H9 (cell line): ENCODE results near the gene CTU1. TPM values are rescaled to one million over a fixed set of nuclear protein-coding genes. Genes with fewer than 3 reads are reported as not detected.

Experiments
- DNase-seq: peaks from one replicate; pipeline ENCODE4 v3.0.0-alpha.2; 2017
- H2AFZ ChIP-seq: one replicate; pipeline ENCODE4 v1.6.1; 2013; ENCODE audit warnings: mild to moderate bottlenecking, low read length, control low read depth, moderate library complexity
- H2AK5ac ChIP-seq: 2 replicates; pipeline ENCODE4 v1.6.1; 2013; ENCODE audit warnings: low read length, control low read depth, mixed read lengths; ENCODE audit not compliant: insufficient read length
- H2BK120ac ChIP-seq: one replicate; pipeline ENCODE4 v1.6.1; 2013; ENCODE audit warnings: low read depth, mild to moderate bottlenecking, low read length, control low read depth, inconsistent platforms; ENCODE audit not compliant: poor library complexity, severe bottlenecking
- H2BK12ac ChIP-seq: 2 replicates; pipeline ENCODE4 v1.6.1; 2013; ENCODE audit warnings: low read length, control low read depth, mixed read lengths, low read depth; ENCODE audit not compliant: insufficient read length
- H2BK15ac ChIP-seq: 2 replicates; pipeline ENCODE4 v1.6.1; 2013; ENCODE audit warnings: low read depth, low read length, control low read depth
- H2BK20ac ChIP-seq: one replicate; pipeline ENCODE4 v1.6.1; 2013; ENCODE audit warnings: low read depth, mild to moderate bottlenecking, low read length, control low read depth, inconsistent platforms; ENCODE audit not compliant: poor library complexity, severe bottlenecking
- H2BK5ac ChIP-seq: 2 replicates; pipeline ENCODE4 v1.6.1; 2013; ENCODE audit warnings: low read length, control low read depth, mixed read lengths; ENCODE audit not compliant: insufficient read length
- H3K14ac ChIP-seq: 2 replicates; pipeline ENCODE4 v1.6.1; 2013; ENCODE audit warnings: low read length, control low read depth; ENCODE audit not compliant: insufficient read depth
- H3K18ac ChIP-seq: 2 replicates; pipeline ENCODE4 v1.6.1; 2013; ENCODE audit warnings: low read depth, mild to moderate bottlenecking, mixed read lengths, low read length, control low read depth; ENCODE audit not compliant: insufficient read length
- H3K23ac ChIP-seq: 2 replicates; pipeline ENCODE4 v1.6.1; 2013; ENCODE audit warnings: low read length, control low read depth, mixed read lengths, low read depth; ENCODE audit not compliant: insufficient read length
- H3K23me2 ChIP-seq: 2 replicates; pipeline ENCODE4 v1.6.1; 2013; ENCODE audit warnings: low read depth, mild to moderate bottlenecking, mixed read lengths, low read length, control low read depth; ENCODE audit not compliant: insufficient read length, poor library complexity, severe bottlenecking
- H3K27ac ChIP-seq: 2 replicates; pipeline ENCODE4 v1.5.1; 2013; ENCODE audit warnings: low read length, control low read depth, mixed read lengths, low read depth; ENCODE audit not compliant: insufficient read length
- H3K27me3 ChIP-seq: 2 replicates; pipeline ENCODE4 v1.6.1; 2013; ENCODE audit warnings: low read length, control low read depth, inconsistent platforms; ENCODE audit not compliant: insufficient read depth
- H3K4ac ChIP-seq: 2 replicates; pipeline ENCODE4 v1.6.1; 2013; ENCODE audit warnings: low read depth, mild to moderate bottlenecking, control low read depth, inconsistent platforms, low read length, moderate library complexity
- H3K4me1 ChIP-seq: 2 replicates; pipeline ENCODE4 v1.6.1; 2013; ENCODE audit warnings: low read length, control low read depth, inconsistent platforms; ENCODE audit not compliant: insufficient read depth
- H3K4me2 ChIP-seq: 2 replicates; pipeline ENCODE4 v1.6.1; 2013; ENCODE audit warnings: low read length, control low read depth, mixed read lengths; ENCODE audit not compliant: insufficient read length, insufficient read depth
- H3K56ac ChIP-seq: 2 replicates; pipeline ENCODE4 v1.6.1; 2013; ENCODE audit warnings: low read depth, mild to moderate bottlenecking, mixed read lengths, low read length, control low read depth; ENCODE audit not compliant: insufficient read length
- H3K79me1 ChIP-seq: 2 replicates; pipeline ENCODE4 v1.6.1; 2013; ENCODE audit warnings: low read depth, mild to moderate bottlenecking, moderate library complexity, low read length, control low read depth, inconsistent platforms; ENCODE audit not compliant: insufficient read depth, poor library complexity, severe bottlenecking
- H3K79me2 ChIP-seq: 2 replicates; pipeline ENCODE4 v1.6.1; 2013; ENCODE audit warnings: low read length, control low read depth, inconsistent platforms; ENCODE audit not compliant: insufficient read depth
- H3K9ac ChIP-seq: 2 replicates; pipeline ENCODE4 v1.6.1; 2013; ENCODE audit warnings: low read length, control low read depth, mixed read lengths; ENCODE audit not compliant: insufficient read length; ENCODE audit errors: extremely low read depth
- H3K9me3 ChIP-seq: one replicate; pipeline ENCODE4 v1.6.1; 2013; ENCODE audit warnings: low read depth, low read length, inconsistent platforms; ENCODE audit not compliant: control insufficient read depth
- H3T11ph ChIP-seq: one replicate; pipeline ENCODE4 v1.6.1; 2013; ENCODE audit warnings: mild to moderate bottlenecking, low read length, control low read depth, inconsistent platforms
- H4K20me1 ChIP-seq: one replicate; pipeline ENCODE4 v1.6.1; 2013; ENCODE audit not compliant: control insufficient read depth, insufficient read length, insufficient read depth
- H4K5ac ChIP-seq: 2 replicates; pipeline ENCODE4 v1.6.1; 2013; ENCODE audit warnings: low read depth, mild to moderate bottlenecking, mixed read lengths, low read length, control low read depth; ENCODE audit not compliant: insufficient read length
- H4K8ac ChIP-seq: replicated peaks from 2 replicates; pipeline ENCODE4 v1.6.1; 2013; ENCODE audit warnings: low read length, control low read depth, mixed read lengths, low read depth; ENCODE audit not compliant: insufficient read length
- H4K91ac ChIP-seq: 2 replicates; pipeline ENCODE4 v1.6.1; 2013; ENCODE audit warnings: low read depth, mild to moderate bottlenecking, moderate library complexity, mixed read lengths, low read length, control low read depth; ENCODE audit not compliant: insufficient read length
- H3K27ac Mint-ChIP-seq, 3 experiments: 2 replicates in 2 of 3; 3 replicates in 1 of 3; pipeline ENCODE4 v1.8.0; 2020 to 2021; ENCODE audit warnings: mixed read lengths in 3 of 3, mild to moderate bottlenecking in 1 of 3, moderate library complexity in 1 of 3
- H3K27me3 Mint-ChIP-seq: 2 replicates; pipeline ENCODE4 v1.8.0; 2021; ENCODE audit warnings: low read depth, mild to moderate bottlenecking, moderate library complexity, mixed read lengths
- H3K36me3 Mint-ChIP-seq, 3 experiments: 2 replicates in 2 of 3; 3 replicates in 1 of 3; pipeline ENCODE4 v1.8.0; 2020 to 2021; ENCODE audit warnings: low read depth in 3 of 3, mixed read lengths in 3 of 3; ENCODE audit not compliant: insufficient read depth in 1 of 3
- H3K4me1 Mint-ChIP-seq, 2 experiments: 2 replicates each; pipeline ENCODE4 v1.8.0; 2020; ENCODE audit warnings: mixed read lengths in 2 of 2
- H3K4me3 Mint-ChIP-seq, 2 experiments: 2 replicates in 1 of 2; 3 replicates in 1 of 2; pipeline ENCODE4 v1.8.0; 2020 to 2021; ENCODE audit warnings: mild to moderate bottlenecking in 2 of 2, mixed read lengths in 2 of 2, moderate library complexity in 1 of 2
- H3K9me3 Mint-ChIP-seq, 2 experiments: 2 replicates in 1 of 2; 3 replicates in 1 of 2; pipeline ENCODE4 v1.8.0; 2020; ENCODE audit warnings: mild to moderate bottlenecking in 2 of 2, mixed read lengths in 2 of 2, moderate library complexity in 1 of 2
- WGBS: extraction: QIAGEN DNeasy Blood & Tissue Kit; methylation state at CpG from one replicate; pipeline ENCODE4 v1.1.7; 2013; ENCODE audit warnings: missing lambda C conversion rate, low lambda C conversion rate, mixed read lengths; ENCODE audit not compliant: insufficient read length; ENCODE audit errors: extremely low coverage; 5-methylcytosine and 5-hydroxymethylcytosine counted together
- total RNA-seq: library from RNA; stranded (reverse); gene quantifications from 2 replicates; pipeline ENCODE4 v1.2.1, GENCODE V29; 2021
- TF ChIP-seq, protein P1 (sequence below): fragments of 200-600 bp; sonication (generic); conservative IDR thresholded peaks from 3 replicates; pipeline ENCODE4 v1.8.0; 2021; ENCODE audit warnings: antibody characterized with exemption, mild to moderate bottlenecking

The CTU1 gene
- total RNA-seq, 1 experiment from 2014 or later = 8.8 TPM

DNA sequence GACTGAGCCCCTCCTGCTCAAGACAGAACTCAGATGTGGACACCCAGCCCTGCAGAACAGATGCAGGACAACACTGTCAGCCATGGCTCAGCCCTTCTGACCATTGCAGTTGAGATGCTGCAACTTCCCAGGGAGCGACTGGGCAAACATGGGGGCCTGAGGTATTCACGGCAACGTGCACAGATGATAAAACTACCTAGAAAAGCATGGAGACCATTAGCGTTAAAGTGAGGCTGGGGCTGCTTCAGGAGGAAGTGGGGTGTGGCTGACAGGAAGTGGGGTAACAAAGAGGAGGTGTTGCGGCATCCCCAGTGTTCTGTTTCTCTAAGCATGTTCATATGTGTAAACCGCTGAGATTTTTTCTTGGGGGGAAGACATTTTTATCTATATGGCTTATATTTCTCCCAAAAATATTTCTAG is 15.2 kb upstream of the CTU1 start:
- no peak overlapping the region for H2AK5ac ChIP-seq
- no peak overlapping the region for H3K4me2 ChIP-seq
- H3K14ac ChIP-seq = no peak overlapping the region
- no peaks in the 10 kb centered on the region for H3K36me3 Mint-ChIP-seq
- no peaks in the 10 kb centered on the region for H3K79me2 ChIP-seq
- no peak overlapping the region for H3K18ac ChIP-seq
- H3K56ac ChIP-seq = no peak overlapping the region
- H4K20me1 ChIP-seq = no peaks in the 10 kb centered on the region
- H2BK5ac ChIP-seq = no peak overlapping the region
- H3K4me3 Mint-ChIP-seq = no peak overlapping the region
- H3K9ac ChIP-seq = no peak overlapping the region
- no peak overlapping the region for H3K27ac Mint-ChIP-seq
- H2BK12ac ChIP-seq = no peak overlapping the region
- H4K91ac ChIP-seq = no peak overlapping the region
- no peak overlapping the region for H3K27ac ChIP-seq
- H3K4ac ChIP-seq = no peak overlapping the region
- no peak overlapping the region for H2BK15ac ChIP-seq
- peaks cover 12% of the 10 kb centered on the region for H3K27me3 Mint-ChIP-seq
- TF ChIP-seq, protein P1, sequence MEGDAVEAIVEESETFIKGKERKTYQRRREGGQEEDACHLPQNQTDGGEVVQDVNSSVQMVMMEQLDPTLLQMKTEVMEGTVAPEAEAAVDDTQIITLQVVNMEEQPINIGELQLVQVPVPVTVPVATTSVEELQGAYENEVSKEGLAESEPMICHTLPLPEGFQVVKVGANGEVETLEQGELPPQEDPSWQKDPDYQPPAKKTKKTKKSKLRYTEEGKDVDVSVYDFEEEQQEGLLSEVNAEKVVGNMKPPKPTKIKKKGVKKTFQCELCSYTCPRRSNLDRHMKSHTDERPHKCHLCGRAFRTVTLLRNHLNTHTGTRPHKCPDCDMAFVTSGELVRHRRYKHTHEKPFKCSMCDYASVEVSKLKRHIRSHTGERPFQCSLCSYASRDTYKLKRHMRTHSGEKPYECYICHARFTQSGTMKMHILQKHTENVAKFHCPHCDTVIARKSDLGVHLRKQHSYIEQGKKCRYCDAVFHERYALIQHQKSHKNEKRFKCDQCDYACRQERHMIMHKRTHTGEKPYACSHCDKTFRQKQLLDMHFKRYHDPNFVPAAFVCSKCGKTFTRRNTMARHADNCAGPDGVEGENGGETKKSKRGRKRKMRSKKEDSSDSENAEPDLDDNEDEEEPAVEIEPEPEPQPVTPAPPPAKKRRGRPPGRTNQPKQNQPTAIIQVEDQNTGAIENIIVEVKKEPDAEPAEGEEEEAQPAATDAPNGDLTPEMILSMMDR = no peak
- H3K23ac ChIP-seq = no peak overlapping the region
- H2BK120ac ChIP-seq = no peak overlapping the region
- no peak overlapping the region for H3T11ph ChIP-seq
- H2BK20ac ChIP-seq = no peak overlapping the region
- no CpG with 5 or more reads among the region's 6 CpGs for WGBS
- no peak for DNase-seq
- H3K79me1 ChIP-seq = no peaks in the 10 kb centered on the region
- no peaks in the 10 kb centered on the region for H3K23me2 ChIP-seq
- H3K4me1 ChIP-seq = no peaks in the 10 kb centered on the region
- H3K4me1 Mint-ChIP-seq = peaks cover 5 to 8% of the 10 kb centered on the region in 2 experiments; a peak in 3 of 4 replicates
- no peaks in the 10 kb centered on the region for H3K9me3 ChIP-seq
- H2AFZ ChIP-seq = no peak overlapping the region
- H3K27me3 ChIP-seq = no peaks in the 10 kb centered on the region
- H4K5ac ChIP-seq = no peak overlapping the region
- no peak overlapping the region for H4K8ac ChIP-seq
- no peaks in the 10 kb centered on the region for H3K9me3 Mint-ChIP-seq
